NCI-H2171 (cell line): ENCODE measurements around the gene TCHHL1.

Experiments
- DNase-seq: peaks from one replicate; lab custom pipeline; 2025; lab: John Stamatoyannopoulos, UW

TCHHL1 gene

DNA sequence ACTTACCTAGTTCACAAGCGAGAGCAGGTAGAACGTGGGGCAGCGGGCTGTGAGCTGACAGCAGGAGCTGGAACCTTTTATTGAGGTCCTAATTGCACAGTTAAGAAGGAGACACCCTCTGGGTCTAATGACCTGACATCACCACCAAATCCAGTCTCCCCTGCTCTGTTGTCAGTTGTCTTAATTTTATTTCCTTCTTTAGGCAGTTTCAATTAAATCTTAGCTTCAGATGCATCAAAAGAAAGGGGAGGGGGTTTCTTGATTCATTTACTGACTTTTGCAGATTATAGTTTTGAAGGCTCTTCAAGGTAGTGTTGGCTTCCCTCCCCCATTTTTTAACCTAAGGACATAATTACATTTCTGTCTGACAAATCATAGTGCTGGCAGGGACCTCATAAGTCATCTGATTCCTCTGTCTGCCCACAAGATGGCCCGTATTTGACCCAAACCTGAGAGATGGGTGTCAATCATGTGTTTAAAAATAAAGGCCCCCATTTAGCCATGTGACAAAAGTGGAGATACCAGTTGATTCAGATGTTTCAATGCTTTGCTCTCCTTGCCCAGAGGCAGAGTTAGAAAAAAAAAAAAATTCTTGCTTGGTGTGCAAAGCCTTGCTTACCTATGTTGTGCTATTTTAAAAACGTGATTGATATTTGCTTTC, at the start of gene TCHHL1:
Gene TCHHL1, minus strand, starts transcription at position 51 of the 661 bp plus-strand sequence. CDS start 921 bp downstream, outside the sequence.
- no peak for DNase-seq

DNA sequence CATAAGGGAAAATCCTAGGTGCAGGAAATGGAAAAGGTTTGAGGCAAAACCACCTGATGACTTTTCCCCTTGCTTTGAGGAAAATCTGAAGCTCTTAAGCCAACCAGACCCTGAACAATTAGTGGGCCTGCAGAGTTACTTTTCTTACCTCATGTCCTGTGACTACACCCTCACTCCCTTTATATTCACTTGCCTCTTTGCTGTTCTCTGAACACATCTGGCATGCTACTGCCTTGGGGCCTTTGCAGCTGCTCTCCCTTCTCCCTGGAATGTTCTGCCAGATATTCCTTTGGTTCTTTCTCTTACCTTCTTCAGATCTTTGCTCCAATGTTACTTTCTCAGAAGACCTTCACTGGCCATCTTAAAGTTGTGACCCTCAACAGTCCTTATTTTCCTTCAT, 48.4 kb upstream of the TCHHL1 start:
- no peak for DNase-seq

DNA sequence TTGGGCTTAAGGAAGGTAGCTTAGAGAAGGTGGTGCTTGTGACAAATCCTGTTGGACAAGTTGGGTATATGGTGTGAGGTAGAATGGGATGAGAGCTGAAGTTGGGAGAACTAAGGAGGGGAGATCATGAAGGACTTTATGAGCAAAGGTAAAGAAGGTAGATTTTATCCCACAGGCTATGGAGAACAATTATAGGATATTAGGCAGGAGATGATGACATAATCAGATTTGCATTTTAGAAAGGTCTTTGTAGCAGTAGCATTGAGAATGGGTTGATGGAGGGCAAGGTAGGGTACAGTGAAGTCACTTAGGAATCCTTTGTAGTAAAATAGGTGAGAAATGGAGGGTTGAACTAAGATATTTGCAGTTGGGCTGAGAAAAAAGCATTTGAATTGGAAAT, 41.3 kb upstream of the TCHHL1 start:
- no peak for DNase-seq

DNA sequence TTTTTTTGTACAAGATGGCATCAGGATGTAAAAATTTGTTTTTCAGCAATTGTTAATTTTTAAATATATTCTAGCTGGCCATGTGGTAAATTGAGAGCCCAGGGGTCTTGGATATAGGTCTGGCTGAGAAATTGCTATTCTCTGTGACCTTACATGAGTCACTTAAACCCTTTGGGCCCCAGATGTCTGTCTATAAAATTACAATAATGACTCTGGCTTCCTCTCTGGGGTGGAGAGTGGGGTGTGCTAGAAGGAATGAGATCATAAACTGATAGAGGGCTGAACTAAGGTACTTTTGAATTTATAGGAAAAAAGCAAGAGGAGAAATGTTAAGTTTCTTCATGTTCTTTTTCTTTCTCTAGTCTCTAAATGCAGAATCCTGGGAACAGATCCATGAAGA, 38.8 kb upstream of the TCHHL1 start:
- DNase-seq = no peak

DNA sequence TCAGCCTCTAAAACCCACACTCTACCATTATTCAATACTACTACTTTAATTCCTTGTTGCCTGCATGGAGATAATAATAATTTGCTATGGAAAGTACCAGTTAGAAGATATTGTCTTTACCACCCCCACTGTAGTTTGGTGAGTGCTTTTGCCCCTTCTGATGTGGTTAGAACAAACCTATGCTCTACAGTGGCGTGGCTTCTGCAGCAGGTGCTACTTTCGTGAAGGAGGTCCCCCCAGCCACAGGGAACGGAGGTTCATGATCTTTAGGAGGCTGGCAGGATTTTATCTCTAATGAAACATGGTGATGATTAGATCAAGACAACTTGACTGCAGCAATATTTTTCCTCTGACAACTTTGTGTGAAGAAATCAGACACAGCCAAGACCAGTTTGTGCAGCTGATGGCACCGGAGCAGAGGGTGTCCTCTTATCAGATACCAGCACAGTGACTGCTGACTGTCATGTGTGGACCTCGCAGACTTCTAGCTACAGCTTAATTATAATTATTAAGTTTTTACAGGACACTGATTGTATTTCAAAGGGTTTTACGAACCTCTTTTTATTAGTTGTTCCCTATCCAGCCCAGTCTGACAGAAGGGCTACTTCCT, 37.1 kb upstream of the TCHHL1 start:
- DNase-seq = no peak

DNA sequence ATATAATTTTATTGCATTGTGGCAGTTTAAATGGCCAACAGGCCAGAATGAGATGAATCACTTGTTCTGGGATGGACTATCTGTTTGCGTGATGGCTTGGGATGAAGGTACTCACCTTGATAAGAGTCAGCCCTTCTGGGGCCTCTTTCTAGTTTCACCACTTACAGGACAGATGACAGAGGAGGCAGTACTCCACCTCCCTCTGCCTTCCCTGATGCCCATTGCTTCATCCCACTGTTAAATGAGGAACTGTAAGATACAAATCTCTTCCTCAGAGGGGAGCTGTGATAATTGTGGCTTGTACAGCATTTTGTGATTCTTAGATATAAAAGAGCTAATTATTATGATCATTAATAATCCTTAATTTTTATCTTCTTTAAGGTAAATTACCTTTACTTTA, 30.1 kb upstream of the TCHHL1 start:
- DNase-seq = no peak

DNA sequence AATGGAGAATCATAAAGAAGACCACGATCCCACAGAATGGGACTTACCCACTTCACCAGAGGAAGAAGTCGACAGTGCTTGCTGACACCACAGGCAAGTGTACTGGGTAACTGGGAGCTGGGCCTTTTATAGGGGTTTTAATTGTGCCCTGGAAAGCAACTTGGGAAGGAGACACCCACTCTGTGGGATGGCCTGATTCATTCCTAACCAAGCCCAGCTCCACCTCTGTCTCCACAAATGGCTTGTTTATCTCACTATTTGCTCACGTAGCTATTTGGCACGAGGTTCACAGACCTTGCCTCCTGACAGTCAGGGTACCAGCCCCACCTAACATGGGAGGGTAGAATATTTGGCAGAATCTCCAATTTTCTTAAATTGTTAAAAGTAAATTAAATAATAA, 26.5 kb upstream of the TCHHL1 start, which contains the start of gene TCHH:
Gene TCHH, minus strand, starts transcription at position 101 of the 400 bp plus-strand sequence. CDS start 1,364 bp downstream, outside the sequence.
- DNase-seq = no peak

DNA sequence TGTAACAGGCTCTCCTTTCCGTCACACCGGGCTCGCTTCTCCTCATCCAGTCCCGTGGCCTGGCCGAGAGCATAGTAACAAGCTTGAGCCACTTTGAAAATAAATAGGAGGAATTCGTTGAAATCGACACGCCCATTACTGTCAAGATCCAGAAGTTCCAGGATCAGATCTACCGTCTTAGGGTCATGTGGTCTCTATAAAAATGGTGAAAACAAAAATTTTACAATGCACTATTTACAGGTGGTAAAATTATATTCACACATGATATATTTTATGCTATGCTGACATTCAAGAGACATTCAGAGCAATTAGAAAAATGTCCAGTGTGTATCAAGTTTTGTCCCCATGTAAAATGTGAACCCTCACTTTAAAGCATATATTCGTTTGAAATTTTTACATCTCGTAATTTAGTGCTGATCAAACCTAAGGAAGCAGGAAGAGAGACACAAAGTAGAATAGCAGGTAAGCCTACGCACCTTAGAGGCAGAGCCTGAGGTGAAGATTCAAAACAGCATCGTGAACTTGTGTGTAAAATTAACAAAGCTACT, 24.1 kb upstream of the TCHHL1 start:
- no peak for DNase-seq

DNA sequence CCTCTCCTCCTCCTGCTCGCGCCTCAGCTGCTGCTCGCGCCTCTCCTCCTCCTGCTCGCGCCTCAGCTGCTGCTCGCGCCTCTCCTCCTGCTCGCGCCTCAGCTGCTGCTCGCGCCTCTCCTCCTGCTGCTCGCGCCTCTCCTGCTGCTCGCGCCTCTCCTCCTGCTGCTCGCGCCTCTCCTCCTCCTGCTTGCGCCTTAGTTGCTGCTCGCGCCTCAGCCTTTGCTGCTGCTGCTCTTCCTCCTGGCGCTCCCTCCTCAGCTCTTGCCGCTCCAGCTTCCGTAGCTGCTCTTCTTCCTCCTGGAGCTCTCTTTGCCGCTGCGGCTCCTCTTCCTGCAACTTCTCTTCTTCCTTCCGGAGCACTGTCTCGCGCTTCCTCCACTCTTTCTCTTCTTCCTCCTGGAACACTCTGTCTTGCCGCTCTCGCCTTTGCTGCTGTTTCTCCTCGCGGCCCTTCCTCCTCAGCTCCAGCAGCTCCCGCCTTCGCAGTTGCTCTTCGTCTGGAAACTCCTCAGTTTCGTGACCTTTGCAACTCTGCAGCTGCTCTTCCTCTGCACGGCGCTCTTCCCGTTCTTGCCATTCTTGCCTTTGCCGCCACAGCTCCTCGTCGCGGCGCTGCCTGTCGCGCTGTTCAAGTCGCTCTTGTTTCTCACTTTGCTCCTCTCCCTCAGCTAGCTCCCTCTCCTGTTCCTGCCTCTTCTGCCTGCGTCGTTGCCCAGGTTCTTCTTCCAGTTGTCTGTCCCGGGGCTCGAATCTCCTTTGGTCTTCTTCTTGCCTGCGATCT, 23.4 kb upstream of the TCHHL1 start:
- DNase-seq = peak; percentile 17

DNA sequence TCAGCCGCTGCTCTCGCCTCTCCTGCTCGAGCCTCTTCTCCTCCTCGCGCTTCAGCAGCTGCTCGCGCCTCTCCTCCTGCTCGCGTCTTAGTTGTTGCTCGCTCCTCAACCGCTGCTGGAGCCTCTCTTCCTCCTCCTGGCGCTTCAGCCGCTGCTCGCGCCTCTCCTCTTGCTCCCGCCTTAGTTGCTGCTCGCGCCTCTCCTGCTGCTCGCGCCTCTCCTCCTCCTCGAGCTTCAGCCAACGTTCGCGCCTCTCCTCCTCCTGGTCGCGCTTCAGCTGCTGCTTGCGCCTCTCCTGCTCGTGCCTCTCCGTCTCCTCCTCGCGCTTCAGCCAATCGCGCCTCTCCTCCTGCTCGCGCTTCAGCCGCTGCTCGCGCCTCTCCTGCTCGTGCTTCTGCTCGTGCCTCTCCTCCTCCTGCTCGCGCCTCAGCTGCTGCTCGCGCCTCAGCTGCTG, 22.7 kb upstream of the TCHHL1 start:
- DNase-seq = peak; percentile 61

DNA sequence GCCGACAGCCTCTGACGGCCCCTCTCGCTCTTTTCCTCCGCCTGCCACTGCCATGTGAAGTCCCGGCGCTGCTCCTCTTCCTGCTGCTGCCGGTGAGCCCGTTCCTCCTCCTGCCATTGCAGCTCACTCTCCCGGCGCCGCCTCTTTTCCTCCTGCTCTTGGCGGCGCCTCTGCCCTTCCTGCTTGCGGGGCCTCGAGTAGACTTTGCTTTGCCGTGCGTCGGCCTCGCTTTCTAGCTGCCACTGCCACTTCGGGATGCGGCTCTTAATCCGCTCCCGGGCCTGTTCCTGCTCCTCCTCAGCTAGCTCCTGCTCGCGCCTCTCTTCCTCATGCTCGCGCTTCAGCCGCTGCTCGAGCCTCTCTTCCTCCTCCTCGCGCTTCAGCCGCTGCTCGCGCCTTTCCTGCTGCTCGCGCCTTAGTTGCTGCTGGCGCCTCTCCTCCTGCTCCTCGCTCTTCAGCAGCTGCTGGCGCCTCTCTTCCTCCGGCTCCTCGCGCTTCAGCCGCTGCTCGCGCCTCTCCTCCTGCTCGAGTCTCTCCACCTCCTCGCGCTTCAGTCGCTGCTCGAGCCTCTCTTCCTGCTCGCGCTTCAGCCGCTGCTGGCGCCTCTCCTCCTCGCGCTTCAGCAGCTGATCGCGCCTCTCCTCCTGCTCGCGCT, 22.1 kb upstream of the TCHHL1 start:
- peak; percentile 50 for DNase-seq

DNA sequence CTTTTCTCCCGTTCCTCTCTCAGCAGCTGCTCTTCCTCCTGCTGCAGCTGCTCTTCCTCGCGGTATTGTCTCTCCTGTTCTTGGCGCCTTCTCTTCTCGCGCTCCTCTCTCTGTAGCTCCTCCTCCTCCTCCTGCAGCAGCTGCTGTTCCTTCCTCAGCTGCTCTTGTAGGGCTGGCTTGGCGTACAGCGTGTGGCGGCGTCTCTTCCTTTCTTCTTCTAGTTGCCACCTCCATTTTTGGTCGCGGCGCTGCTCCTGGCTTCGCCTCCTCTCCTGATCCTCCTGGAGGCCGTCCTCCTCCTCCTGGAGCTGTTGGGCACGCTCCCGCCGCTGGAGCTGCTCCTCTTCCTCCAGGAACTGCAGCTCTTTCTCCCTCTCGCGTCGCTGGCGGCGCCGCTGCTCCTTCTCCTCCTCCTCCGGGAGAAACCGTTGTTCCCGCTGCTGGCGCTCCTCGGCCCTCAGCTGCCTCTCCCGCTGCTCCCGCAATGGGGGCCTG, 21.5 kb upstream of the TCHHL1 start:
- peak; percentile 41 for DNase-seq

DNA sequence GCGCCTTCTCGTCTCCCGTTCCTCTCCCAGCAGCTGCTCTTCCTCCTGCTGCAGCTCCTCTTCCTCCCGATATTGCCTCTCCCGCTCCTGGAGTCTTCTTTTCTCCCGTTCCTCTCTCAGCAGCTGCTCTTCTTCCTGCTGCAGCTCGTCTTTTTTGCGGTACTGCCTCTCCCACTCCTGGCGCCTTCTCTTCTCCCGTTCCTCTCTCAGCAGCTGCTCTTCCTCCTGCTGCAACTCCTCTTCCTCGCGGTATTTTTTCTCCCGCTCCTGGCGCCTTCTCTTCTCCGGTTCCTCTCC, 21.1 kb upstream of the TCHHL1 start:
- no peak for DNase-seq

DNA sequence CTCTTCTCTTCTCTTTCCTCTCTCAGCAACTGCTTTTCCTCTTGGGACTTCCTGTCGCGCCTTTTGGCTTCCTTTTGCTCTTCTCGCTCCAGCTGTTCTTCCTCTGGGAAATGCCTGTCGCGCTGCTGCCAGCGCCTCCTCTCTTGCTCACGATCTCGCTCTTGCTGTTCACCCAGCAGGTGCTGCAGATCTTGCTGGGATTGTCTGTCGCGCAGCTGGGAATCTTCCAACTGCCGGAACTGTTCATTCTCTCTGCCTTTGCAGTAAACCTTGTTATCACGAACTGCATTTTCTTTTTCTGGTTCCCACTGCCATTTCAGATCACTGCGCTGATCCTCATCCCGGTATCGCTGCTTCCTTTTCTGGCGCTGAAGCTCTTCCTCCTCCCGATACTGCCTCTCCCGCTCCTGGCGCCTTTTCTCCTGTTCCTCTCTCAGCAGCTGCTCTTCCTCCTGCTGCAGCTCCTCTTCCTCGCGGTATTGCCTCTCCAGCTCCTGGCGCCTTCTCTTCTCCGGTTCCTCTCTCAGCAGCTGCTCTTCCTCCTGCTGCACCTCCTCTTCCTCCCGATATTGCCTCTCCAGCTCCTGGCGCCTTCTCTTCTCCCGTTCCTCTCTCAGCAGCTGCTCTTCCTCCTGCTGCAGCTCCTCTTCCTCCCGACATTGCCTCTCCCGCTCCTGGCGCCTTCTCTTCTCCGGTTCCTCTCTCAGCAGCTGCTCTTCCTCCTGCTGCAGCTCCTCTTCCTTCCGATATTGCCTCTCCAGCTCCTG, 20.6 kb upstream of the TCHHL1 start:
- DNase-seq = no peak

DNA sequence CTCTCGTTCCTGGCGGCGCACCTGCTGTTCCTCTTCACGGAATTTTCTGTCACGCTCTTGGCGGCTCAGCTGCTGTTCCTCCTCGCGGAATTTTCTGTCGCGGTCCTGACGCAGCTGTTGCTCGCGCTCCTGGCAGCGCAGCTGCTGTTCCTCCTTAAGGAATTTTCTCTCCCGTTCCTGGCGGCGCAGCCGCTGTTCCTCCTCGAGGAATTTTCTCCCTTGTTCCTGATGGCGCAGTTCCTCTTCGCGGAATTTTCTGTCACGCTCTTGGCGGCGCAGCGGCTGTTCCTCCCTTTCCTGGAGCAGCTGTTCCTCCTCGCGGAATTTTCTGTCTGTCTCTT, 20.0 kb upstream of the TCHHL1 start:
- no peak for DNase-seq

DNA sequence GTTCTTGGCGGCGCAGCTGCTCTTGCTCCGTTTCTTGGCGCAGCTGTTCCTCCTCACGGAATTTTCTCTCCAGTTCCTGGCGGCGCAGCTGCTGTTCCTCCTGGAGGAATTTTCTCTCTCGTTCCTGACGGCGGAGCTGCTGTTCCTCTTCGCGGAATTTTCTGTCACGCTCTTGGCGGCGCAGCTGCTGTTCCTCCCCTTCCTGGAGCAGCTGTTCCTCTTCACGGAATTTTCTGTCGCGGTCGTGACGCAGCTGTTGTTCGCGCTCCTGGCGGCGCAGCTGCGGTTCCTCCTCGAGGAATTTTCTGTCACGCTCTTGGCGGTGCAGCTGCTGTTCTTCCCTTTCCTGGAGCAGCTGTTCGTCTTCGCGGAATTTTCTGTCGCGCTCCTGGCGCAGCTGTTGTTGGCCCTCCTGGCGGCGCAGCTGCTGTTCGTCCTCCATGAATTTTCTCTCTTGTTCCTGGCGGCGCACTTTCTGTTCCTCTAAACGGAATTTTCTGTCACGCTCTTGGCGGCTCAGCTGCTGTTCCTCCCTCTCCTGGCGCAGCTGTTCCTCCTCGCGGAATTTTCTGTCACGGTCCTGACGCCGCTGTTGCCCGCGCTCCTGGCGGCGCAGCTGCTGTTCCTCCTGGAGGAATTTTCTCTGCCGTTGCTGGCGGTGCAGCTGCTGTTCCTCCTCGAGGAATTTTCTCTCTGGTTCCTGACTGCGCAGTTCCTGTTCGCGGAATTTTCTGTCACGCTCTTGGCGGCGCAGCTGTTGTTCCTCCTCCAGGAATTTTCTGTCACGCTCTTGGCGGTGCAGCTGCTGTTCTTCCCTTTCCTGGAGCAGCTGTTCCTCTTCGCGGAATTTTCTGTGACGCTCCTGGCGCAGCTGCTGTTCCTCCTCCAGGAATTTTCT, 19.4 kb upstream of the TCHHL1 start:
- no peak for DNase-seq

DNA sequence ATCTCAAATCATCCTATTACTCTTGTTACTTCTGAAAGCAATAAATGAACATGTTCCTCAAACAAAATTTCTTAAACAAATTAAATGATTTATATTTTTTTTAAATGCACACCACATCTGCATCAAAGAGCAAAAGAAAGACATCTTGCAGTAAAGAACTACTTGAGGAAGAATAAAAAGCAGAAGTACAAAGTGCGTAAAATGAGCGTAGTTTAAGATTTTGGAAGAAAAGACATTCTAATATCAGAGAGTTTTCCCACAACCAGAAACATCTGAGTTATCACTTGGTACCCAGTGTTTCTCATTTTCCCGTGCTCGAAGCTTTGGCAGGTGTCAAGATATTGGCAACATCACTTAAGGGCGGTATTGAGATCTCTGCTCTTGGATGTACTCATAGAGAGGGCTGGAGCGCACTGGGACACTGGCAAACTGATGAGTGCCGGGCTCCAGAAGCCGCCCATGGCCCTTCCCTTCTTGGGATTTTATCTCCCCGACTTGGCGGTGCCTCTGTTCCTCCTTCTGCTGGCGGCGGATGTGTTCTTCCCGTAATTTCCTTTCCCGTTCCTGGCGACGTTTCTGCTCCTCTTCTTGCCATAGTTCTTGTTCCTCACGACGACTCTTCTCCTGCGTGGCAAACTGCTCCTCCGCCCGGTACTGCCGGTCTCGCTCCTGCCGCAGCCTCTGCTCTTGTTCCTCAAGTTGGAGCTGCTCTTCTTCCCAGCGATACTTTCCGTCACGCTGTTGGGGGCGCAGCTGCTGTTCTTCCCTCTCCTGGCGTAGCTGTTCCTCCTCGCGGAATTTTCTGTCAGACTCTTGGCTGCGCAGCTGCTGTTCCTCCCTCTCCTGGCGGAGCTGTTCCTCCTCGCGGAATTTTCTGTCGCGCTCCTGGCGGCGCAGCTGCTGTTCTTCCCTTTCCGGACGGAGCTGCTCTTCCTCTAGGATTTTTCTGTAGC, 18.4 kb upstream of the TCHHL1 start:
- no peak for DNase-seq

DNA sequence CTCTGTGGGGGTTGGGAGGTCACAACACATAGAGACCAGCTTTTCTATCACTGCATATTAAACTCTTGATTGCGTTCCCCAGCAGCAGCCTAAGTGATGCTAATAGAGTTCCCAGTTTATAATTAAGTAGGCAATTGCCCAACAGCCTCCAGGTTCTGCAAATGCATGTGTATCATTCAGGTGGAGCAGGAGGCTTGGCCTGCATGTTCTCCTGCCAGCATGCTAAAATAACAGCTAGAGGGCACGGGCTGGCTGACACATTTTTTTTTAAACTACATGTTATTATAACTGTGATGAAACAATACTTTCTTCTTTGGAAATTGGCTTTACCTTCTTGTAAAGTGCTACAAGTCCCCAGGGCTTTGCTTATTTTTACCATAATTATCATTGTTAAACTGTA, 16.0 kb upstream of the TCHHL1 start:
- DNase-seq = no peak

DNA sequence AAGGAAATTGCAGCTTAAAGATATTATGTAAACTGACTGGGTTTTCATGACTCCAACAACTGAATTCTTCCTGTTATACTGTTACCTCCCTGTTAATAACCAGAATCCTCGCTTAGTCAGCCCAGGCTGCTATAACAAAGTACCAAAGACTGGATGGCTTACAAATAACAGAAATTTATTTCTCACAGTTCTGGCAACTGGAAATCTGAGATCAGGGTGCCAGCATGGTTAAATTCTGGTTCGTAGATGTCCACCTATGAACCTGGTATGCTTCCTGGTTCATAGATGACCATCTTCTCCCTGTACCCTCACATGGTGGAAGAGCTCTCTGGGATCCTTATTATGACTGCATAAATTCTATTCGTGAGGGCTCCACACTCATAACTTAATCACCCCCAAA, 8.1 kb upstream of the TCHHL1 start:
- DNase-seq = no peak
